ENCODE measurements around the gene MAFG. TPM values are rescaled to one million over a fixed set of nuclear protein-coding genes. Genes with fewer than 3 reads are reported as not detected.

Gene MAFG
- total and polyA plus RNA-seq, 2 of the 13 experiments (the other 11 are each of a cell fraction or from before 2014, with no cell fraction given): 14.5 to 20.0 TPM

DNA sequence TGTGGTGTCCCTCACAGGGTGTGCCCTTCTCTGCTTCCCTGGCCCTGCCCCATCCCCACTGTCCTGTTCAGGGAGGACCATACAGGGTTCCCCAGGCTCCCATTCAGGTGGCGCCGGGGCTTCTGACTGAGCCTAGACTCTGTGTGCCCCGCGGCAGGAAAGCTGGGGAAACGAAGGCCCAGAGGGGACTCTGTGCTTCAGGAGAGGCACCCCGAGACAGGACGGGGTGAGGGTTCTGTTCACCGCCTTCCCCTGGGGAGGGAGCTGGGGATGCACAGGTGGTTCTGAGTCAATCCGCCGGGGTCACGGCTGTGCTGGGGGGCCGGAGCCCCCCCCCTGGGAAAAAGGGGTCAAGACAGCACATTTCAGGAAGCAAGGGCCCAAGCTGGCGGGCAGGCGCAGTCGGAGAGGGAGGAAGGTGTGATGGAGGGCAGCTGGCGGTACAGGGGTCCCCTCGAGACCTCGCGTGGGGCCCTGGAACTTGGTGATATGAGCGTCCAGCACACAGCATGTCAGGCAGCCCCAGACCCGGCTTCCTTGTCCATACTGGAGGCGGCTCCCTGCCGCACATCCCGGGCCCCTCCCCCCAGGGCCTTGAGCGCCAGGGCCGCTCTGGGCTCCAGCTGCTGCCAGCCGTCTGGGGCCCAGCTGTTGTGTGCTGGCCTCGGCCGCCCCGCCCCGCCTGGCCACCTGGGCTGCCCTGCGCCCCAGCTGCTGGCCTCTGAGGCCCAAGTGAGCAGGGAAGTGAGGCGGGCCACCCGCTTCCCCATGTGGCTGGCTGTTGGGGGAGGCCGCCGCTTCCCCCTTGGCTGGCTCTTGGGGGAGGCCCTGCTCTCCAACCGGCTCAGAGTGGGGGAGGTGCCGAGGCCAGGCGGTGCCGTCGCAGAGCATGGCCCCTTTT lies 39.1 kb upstream of the MAFG start:
- POLR2A ChIA-PET: interaction anchor here (0.6 to 4.6 kb wide), 23 partner anchors 7 to 307 kb away, joined by 3 to 356 read pairs (median 6); partner anchors contain the start of genes ALYREF, ANAPC11, ASPSCR1 and CENPX
- 44% methylated on average over 28 of the region's 41 CpGs for WGBS (ENCODE audit: low lambda C conversion rate)
- Histone ChIP-seq H3K79me2 (ENCODE audit: insufficient read depth, low read length) (peaks cover 21% of the 10 kb centered on the region), H3K27ac (ENCODE audit: extremely low read length, insufficient read depth, low read length) (peak overlapping the region; percentile 75), H3K9me3 (ENCODE audit: low read length) (no peaks in the 10 kb centered on the region), H3K27me3 (ENCODE audit: control insufficient read depth in 1 of 2, insufficient read depth in 2 of 2, low read length in 2 of 2) (no peaks in the 10 kb centered on the region), H3K4me2 (ENCODE audit: low read depth, low read length) (peak overlapping the region; percentile 89), H3K4me3 (replicated peaks in 1 of 3; ENCODE audit: insufficient read depth in 1 of 3, low read depth in 2 of 3, low read length in 3 of 3) (peak overlapping the region; percentile 44 to 74 (median 48)), H3K9ac (ENCODE audit: insufficient read depth, low read depth, low read length) (peak overlapping the region; percentile 80), H4K20me1 (ENCODE audit: insufficient read depth, low read length) (no peaks in the 10 kb centered on the region), H3K4me1 (ENCODE audit: insufficient read depth, low read length) (peaks cover 80% of the 10 kb centered on the region), H2AFZ (ENCODE audit: low read length) (no peak overlapping the region), H3K36me3 (replicated peaks in 1 of 2; ENCODE audit: control insufficient read depth in 1 of 2, insufficient read depth in 2 of 2, low read length in 2 of 2) (no peaks in the 10 kb centered on the region)
- in situ Hi-C loops (cut with HindIII; ENCODE audit: extremely low pct_ligation_motif_present, low pct_unique_long_range_greater_than_20kb): no loop called here
- BruUV-seq (replicated peaks): no TSS peak
- FAIRE-seq (no peak), DNase-seq (ENCODE audit: low spot score) (peak; percentile 89), ATAC-seq (peak; percentile 80)
- intact Hi-C loops (cut with micrococcal nuclease; ENCODE audit: unreplicated experiment): no loop called here
- CTCF ChIA-PET (ENCODE audit: low intra/inter-chr PET ratio, low total read pairs): no interaction called here
- peak; percentile 66; the same call in 1 of the 2 replicates for TF ChIP-seq SOX5 (CRISPR knock-in tag; IDR thresholded peaks at IDR 0.05; ENCODE audit: borderline replicate concordance)
- no peak for TF ChIP-seq ZNF256 (CRISPR knock-in tag; conservative IDR thresholded peaks at IDR 0.05)
- peak; percentile 89 for TF ChIP-seq MTA1 (CRISPR knock-in tag; IDR thresholded peaks at IDR 0.05; ENCODE audit: borderline replicate concordance)
- TF ChIP-seq JARID2 (CRISPR knock-in tag; IDR thresholded peaks at IDR 0.05; ENCODE audit: insufficient replicate concordance): peak; percentile 53
- peak; percentile 53; the same call in 1 of the 2 replicates for TF ChIP-seq ZNF253 (CRISPR knock-in tag; IDR thresholded peaks at IDR 0.05; ENCODE audit: borderline replicate concordance)
- no peak for TF ChIP-seq ATF7 (IDR thresholded peaks at IDR 0.05)
- peak; percentile 54 for TF ChIP-seq ATF7 (CRISPR knock-in tag; IDR thresholded peaks at IDR 0.05)
- TF ChIP-seq ZNF326 (CRISPR knock-in tag; IDR thresholded peaks at IDR 0.05; ENCODE audit: borderline replicate concordance): peak; percentile 90
- TF ChIP-seq, protein P1, sequence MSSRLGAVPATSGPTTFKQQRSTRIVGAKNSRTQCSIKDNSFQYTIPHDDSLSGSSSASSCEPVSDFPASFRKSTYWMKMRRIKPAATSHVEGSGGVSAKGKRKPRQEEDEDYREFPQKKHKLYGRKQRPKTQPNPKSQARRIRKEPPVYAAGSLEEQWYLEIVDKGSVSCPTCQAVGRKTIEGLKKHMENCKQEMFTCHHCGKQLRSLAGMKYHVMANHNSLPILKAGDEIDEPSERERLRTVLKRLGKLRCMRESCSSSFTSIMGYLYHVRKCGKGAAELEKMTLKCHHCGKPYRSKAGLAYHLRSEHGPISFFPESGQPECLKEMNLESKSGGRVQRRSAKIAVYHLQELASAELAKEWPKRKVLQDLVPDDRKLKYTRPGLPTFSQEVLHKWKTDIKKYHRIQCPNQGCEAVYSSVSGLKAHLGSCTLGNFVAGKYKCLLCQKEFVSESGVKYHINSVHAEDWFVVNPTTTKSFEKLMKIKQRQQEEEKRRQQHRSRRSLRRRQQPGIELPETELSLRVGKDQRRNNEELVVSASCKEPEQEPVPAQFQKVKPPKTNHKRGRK (CRISPR knock-in tag; IDR thresholded peaks at IDR 0.05): peak; percentile 75
- TF ChIP-seq ZNF724P (CRISPR knock-in tag; IDR thresholded peaks at IDR 0.05; ENCODE audit: borderline replicate concordance): peak; percentile 91
- TF ChIP-seq, protein P2, sequence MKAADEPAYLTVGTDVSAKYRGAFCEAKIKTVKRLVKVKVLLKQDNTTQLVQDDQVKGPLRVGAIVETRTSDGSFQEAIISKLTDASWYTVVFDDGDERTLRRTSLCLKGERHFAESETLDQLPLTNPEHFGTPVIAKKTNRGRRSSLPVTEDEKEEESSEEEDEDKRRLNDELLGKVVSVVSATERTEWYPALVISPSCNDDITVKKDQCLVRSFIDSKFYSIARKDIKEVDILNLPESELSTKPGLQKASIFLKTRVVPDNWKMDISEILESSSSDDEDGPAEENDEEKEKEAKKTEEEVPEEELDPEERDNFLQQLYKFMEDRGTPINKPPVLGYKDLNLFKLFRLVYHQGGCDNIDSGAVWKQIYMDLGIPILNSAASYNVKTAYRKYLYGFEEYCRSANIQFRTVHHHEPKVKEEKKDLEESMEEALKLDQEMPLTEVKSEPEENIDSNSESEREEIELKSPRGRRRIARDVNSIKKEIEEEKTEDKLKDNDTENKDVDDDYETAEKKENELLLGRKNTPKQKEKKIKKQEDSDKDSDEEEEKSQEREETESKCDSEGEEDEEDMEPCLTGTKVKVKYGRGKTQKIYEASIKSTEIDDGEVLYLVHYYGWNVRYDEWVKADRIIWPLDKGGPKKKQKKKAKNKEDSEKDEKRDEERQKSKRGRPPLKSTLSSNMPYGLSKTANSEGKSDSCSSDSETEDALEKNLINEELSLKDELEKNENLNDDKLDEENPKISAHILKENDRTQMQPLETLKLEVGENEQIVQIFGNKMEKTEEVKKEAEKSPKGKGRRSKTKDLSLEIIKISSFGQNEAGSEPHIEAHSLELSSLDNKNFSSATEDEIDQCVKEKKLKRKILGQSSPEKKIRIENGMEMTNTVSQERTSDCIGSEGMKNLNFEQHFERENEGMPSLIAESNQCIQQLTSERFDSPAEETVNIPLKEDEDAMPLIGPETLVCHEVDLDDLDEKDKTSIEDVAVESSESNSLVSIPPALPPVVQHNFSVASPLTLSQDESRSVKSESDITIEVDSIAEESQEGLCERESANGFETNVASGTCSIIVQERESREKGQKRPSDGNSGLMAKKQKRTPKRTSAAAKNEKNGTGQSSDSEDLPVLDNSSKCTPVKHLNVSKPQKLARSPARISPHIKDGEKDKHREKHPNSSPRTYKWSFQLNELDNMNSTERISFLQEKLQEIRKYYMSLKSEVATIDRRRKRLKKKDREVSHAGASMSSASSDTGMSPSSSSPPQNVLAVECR (CRISPR knock-in tag; IDR thresholded peaks at IDR 0.05; ENCODE audit: borderline replicate concordance): peak; percentile 89
- peak; percentile 99 for TF ChIP-seq ZNF296 (CRISPR knock-in tag; conservative IDR thresholded peaks at IDR 0.05)
- TF ChIP-seq ZNF34 (CRISPR knock-in tag; IDR thresholded peaks at IDR 0.05; ENCODE audit: borderline replicate concordance): peak; percentile 44; the same call in 1 of the 2 replicates
- peak; percentile 68; the same call in 1 of the 2 replicates for TF ChIP-seq YEATS4 (CRISPR knock-in tag; IDR thresholded peaks at IDR 0.05; ENCODE audit: borderline replicate concordance)
- TF ChIP-seq SALL1 (CRISPR knock-in tag; IDR thresholded peaks at IDR 0.05): peak; percentile 93
- no peak; the same call in 1 of the 2 replicates for TF ChIP-seq ZNF414 (CRISPR knock-in tag; IDR thresholded peaks at IDR 0.05)
- peak; percentile 77 for TF ChIP-seq RAD21 (CRISPR knock-in tag; IDR thresholded peaks at IDR 0.05)

All from HepG2 (cell line).